G401.6 (cell line): ENCODE data around the gene SRPRB.
"Not testable (repeated sequence)": the region's sequence is repeated elsewhere in the genome, so short reads cannot be mapped to it uniquely, and the experiment has no call there.

Source experiments
- FAIRE-seq: peaks from 2 replicates; lab custom pipeline; 2012; peaks lifted over from hg19 to GRCh38; lab: Jason Lieb, UNC

The SRPRB gene

DNA sequence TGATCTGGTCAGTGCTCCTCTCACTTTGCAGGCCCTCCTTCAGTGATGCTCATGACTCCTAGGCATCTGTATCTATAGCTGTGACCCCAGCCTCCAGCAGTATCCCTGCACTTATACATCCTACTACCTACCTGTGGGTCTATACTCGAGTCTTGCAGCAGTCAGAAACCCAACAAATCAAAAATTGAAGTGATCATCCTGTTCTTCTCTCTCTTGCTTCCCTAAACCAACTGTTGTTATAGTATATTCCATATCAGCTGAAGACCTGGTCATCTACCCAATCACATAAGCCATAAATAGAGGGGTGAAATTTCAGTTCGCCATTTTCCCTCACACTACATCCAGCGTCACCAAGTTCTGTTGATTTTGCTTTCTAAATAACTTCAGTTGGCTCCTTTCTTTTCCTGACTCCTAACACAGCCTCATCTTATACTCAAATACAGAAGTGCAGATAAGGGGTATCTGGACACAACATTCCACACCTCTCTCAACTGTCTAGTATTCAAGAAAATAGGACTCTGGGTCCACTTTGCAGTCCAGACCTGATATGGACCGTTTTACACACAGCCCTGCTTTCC, 25.9 kb upstream of the SRPRB start:
- no peak for FAIRE-seq

DNA sequence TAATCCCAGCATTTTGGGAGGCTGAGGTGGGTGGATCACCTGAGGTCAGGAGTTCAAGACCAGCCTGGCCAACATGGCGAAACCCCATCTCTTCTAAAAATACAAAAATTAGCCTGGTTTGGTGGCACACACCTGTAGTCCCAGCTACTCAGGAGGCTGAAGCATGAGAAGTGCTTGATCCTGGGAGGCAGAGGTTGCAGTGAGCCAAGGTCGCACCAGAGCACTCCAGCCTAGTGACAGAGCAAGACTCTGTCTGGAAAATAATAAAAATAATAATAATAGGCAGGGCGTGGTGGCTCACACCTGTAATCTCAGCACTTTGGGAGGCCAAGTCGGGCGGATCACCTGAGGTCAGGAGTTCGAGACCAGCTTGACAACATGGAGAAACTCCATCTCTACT, 24.9 kb upstream of the SRPRB start:
- not testable (repeated sequence) for FAIRE-seq

DNA sequence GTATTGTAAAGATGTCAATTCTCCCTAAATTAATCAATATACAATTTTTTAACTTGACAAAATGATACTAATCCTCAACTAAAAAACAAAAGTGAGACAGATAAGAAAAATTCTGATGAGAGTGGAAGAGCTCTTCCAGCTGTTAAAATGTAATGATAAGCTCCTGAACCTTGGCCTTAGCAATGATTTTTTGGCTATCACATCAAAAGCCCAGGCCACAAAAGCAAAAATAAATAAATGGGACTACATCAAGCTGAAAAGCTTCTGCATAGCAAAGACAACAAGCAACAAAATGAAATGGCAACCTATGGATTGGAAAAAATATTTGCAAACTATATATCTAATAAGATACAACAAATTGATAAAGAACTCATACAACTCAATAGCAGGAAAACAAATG, 24.0 kb upstream of the SRPRB start:
- FAIRE-seq = no peak

DNA sequence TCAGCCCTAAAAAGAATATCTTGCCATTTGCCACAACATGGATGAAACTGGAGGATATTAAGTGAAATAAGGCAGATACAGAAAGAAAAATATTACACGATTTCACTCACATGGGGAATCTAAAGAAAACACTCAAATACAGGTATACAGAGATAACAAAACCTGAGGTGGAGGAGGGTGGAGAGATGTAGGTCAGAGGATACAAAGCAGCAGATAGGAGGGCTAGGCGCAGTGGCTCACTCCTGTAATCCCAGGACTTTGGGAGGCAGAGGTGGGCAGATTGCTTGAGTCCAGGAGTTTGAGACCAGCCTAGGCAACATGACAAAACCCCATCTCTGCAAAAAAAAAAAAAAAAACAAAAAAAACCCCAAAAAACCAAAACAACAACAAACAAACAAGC, 23.2 kb upstream of the SRPRB start:
- no peak for FAIRE-seq

DNA sequence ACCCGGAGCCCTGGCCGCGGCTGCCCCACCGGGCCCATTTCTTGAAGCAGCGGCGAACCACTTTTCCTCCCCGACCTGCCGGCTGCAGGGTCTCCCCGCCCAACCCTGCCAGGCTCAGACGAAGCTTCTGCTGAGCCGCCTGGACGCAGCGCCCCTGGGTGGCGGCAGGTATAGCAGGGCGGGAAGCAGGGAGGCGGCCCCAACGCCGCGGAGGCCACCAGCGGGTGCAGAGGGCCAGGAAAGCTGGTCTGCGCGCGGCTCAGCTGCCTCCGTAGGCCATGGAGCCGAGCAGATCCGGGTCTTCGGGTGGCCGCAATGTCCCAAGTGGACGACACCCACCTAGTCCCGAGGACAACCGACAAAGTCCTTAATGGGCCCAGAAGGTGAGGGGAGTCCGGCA, 21.9 kb upstream of the SRPRB start:
- FAIRE-seq = no peak

DNA sequence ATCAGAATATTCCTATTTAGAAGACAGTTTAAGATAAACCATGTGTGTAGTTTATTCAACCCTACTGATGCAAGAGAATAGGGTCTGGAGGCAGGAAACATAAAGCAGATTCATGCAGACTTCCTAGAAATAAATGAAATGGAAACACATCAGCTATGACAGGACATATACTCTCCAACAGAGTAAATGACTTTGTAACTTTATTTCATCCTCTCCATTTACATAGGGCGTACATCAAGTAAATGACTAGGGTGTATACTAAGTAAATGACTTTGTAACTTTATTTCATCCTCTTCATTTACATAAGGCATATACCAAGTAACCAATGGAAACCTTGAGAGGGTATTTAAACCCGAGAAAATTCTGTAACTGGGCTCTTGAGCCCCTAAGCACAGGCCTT, 17.6 kb upstream of the SRPRB start:
- no peak for FAIRE-seq

DNA sequence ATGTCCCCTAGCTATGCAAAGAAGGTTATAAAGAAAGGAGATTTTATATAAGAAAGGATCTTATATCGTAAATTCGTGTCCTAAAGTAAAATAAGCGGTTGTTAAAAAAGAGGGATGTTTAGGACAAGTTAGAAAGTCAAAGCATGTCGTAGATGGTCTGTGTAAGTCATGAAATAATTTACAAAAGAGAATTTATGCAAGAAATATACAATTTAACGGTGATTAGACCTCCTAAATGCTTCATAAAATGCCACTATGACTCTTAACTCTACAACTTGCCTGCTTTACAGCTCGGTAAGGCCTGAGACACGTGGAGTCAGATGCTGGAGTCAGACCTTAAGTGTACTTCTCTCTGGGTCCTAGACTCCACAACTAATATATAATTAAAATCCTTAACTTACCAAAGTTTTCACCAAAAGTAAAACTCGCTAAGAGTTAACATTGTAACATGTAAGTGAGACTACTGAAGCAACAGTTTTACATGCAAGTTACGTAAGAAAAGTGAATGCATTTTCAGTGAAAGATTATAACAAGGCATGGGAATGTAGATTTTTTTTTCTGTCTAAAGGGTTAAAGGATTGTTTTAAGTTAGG, 13.3 kb upstream of the SRPRB start:
- no peak for FAIRE-seq

DNA sequence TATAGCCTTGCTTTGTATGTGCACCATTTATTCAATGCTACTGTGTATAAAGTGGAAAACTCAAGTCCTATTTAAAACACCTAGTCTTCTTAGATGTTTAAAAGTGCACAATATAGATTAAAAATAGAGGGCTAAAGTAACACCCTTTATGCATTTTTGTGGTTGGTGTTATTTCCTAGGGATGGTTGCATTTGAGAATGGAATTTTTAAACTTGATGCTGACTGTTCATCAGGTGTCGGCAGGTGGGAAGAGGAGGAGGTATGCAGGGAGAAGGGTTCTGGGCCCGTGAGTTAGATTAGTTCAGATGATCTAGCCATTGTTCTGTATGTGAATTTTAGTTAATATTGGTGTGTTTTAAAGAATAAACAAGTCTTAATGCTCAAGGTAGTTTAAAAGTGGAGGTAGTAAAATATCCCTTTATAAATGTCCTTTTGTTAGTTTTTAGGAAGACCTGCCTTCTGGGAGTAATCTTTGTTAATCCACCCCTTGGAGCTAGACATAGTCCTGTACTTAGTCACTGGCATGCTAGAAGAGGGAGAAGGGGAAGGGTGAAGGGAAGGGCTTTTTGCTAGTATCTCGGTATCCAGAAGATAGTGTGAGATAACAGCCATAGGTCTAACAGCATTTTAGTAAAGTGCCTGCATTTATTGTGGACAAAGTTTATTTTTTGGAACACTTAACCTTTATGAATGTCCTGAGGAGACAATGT, 8.1 kb upstream of the SRPRB start:
- no peak for FAIRE-seq

DNA sequence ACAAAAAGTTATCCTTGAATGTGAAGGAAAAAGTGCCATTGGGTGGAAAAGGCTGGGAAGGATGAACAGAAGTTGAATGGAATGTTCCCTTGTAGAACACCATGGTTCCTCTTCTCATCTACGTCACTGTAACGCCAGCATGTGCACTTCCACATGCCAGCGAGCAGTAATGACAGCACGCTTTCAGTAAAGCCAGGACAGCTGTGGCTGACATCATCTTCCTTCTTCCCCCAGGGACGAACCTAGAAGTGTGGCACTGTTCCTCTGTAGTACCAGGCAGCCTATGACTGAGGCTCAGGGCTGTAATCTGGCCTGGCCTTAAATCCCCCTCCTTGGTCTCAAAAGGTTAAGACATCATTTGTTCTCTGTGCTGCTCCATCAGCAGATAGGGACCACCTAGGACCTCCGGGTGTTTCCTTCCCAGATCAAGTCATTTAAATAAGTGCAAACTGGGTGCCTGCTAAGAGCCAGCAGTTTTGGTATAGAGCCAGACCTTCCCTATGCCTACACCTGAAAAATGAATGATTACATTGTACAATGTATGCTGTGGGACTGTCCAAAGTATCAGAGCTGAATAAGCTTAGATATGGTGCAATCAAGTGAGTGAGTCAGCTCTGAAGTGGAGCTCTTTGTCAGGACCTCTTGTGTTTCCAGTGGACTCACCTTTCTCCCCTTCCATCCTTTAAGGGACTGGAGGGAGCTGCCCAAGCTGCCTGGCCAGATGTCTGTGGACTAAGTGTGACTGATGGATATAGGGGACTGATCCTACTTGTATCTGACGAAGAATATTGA, 5.6 kb upstream of the SRPRB start:
- FAIRE-seq = no peak

DNA sequence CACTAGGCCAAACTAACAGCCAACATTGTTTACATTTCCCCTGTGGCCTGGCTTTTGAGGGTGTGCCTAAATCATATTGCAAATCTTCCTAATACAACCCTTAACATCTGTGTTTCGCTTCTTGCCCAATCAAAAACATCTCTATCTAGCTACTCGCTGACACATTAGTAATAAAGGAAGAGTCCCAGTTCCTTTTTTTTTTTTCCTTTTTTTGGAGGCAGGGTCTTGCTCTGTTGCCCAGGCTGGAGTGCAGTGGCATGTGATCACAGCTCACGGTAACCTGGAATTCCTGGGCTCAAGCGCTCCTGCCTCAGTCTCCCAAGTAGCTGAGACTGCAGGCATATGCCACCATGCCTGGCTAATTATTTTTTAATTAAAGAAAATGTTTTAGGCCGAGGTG, 2.1 kb upstream of the SRPRB start:
- no peak for FAIRE-seq

DNA sequence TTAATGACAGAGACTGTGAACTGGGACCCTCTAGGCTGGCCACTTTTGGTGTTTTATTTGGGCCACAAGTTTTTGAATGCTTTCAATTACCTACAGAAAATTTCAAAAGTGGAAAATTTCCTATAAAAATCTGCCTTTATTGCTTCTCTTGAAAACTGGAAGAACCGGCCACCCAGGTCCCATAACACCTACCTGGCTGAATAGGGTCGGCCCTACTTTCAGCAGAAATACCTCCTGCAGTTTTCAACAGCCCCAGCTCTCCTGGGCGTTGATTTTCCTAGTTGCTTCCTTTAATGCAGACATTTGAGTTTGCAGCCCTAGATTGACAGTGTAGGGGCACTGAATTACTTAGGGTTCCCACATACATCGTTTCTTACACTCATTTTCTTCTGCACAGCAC, 719 bp upstream of the SRPRB start:
- FAIRE-seq = no peak

DNA sequence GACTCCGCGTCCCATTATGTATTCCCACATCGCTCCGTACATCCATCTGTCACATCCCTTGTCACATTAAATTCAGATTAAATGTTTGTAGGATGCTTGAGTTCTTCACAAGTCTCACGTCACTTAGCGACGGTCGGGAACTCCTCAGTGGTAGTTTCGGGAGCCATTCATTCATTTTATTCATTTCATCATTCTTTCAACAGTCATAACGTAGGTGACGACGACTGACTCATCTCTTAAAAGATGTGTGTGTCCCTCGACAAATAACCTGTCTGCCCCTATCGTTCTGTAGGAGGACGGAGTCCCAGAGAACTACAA, 272 bp upstream of the SRPRB start:
- no peak for FAIRE-seq

DNA sequence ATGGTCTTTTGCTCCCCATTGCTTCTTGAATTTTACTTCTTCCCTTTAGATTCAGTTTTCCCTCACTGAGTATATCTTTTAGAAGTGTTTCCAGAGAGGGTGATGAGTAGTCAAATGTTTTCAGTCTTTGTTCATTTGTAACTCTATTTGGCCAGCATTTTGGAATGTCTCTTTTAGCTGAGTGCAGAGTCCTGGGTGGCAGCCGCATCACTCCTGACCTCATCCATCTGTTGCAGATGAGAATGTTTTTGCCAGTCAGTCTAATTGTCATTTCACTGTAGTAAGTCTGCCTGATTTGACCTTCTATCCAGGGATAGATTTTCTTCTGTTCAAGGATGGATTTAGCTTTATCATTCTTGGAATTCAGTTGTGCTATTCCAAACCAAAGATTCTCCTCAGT, 7.3 kb downstream of the SRPRB start:
- no peak for FAIRE-seq

DNA sequence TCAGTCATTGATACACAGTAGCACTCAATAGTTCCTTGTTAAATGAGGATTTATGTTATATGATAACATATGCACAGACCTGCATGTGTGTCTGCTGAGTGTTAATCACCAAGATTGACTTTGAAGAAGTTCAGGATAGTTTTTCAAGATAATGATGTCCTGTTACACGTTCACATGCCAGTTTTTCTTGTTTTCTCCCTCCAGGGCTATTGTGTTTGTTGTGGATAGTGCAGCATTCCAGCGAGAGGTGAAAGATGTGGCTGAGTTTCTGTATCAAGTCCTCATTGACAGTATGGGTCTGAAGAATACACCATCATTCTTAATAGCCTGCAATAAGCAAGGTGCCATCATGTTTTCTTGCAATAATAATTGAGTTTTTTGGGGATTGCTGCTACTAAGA, 9.8 kb downstream of the SRPRB start:
- no peak for FAIRE-seq

DNA sequence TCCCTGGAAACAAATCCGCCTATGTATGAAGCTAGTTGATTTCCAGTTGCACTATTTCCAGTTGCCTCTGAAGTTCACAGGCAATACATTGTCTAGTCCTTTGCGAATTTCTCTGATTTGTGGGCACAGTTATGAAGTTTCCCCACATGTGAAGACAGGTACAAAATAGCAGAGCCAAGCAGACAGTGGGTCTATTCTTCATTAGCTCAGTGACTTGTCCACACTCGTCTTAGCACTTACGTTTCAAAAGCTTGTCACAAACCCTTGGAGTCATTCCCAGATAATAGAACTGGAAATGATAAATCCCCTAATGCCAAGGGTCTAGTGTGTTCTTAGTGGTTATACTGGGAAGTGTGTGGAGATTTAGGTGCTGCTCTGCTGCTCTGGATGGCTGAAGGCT, 14.5 kb downstream of the SRPRB start:
- no peak for FAIRE-seq

DNA sequence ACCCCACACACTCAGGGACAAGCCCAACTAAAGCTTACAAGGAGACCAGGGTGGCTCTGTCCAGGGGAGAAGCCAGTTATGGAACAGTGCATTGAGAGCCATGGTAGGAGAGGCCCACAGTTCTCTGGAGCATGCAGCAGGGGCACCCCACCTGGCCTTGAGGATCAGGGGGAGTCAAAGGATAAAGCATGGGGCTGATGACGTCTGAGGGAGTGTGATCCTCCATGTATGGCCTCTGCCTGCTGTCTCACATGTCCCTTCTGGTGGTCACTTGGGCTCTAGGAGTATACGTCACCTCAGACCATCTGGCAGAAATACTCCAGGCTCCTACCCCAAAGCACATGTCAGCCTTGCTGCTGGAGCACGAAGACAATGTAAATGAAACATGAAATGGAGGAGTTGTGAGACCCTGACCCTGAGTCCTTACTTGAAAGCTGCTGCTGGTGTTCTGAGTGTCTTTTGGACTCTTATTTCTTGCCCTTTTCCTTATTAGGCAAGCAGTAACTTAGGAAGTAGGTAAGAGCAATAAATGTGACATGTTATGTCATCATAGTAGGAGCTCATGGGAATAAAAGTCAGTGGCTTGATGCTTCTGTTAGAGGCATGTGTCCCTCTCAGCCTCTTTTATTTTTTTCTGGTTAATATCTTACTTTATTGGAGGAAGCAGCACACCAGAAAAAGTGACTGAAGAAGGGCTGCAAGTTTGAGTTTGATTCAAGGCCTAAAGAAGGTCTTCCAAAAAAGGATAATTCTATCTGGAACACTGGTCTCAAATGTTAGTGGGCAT, 15.5 kb downstream of the SRPRB start:
- FAIRE-seq = no peak

DNA sequence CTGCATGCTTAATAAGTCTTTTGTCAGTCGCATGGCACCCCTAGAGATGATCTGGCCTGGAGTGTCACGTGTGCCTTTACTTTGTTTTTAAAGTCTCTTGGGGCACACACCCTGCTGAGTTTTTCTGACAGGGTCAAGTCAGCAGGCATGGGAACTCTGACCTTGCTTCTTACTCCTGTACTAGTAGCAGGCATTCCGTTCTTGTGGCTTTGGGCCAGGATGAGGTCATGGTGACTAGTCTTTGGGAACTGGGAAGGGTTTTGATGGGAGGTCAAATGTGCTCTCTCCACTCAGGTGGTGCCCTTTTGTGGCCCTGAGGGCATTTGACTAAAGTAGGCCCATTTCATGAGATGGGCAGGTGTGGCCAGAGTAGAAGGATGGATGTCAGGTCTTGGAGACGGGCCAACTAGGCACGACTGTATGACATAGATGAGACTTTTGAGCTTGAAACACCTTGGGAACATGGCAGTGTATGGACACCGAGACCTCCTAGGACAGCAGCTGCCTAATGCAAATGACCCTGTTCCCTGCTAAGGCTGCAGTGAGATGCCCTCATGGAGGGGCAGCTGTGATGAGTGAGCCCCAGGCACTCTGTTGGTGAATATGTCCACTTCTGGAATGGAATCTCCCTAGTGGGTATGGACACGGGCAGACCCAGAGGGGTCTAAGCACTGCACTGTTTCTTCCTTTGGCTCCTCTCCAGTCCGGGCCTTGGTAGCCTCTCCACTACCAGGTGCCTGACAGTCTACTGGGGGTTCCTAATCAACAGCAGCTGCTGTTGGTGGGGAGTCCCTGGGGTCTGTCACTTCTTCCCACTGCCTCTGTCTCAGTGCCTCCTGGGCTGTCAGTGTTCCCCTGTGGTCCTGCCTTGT, 16.4 kb downstream of the SRPRB start:
- no peak for FAIRE-seq

DNA sequence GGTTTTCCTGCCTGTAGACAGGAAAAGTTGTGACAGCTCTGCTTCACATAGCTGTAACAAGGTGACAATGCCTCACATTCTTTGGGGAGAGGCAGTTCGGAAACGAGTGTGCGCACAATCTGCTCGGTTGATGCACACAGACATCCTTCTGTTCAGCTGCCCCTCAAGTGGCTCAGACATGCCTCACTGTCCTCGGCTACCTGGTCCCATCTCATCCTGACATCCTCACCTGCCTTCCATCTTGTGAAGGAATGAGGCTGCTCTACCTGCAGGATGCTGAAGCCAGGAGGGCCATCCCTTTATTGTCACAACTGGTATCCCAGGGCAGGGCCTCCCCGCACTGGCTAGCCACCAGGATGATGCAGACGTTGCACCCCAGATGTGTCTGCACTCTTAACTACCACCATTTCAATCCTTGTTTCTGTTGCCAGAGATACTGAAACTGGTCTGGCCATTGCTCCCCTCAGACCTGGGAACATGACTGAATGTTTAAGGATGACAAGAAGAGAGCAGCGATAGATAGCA, 19.4 kb downstream of the SRPRB start:
- FAIRE-seq = no peak

DNA sequence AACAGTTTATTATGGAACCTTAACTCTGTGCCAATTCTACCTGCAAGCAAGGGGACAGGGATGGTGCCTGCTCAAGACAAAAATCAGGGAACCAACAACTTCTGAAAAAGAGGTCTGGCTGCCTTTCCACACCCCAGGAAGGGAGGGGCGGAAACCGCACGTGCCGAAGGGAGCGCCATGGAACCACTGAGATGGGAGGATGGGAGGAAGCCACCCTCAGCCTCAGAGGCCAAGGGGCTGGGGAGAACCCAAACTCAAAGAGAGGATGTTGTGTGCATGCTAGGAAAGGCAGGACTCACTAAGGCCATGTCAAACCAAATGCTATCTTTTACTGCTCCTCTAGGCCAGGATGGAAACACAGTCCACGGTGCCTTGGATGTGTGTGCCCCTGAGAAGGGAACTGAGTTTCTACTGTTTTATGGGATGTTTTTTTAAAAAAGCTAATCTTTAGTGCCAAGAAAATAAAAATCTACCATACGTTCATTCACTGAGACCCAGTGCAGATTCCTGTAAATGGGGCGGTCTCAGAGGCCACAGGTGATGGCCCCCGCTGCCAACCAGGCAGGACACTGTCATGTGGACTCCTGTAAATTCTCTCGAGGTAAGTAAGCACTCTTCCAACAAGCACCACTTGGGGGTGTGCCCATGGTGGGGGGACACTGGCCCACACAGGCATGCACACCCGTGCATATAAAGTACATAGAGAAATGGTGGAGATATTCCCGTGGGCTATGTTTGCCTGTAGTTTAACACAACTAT, 20.5 kb downstream of the SRPRB start:
- no peak for FAIRE-seq

DNA sequence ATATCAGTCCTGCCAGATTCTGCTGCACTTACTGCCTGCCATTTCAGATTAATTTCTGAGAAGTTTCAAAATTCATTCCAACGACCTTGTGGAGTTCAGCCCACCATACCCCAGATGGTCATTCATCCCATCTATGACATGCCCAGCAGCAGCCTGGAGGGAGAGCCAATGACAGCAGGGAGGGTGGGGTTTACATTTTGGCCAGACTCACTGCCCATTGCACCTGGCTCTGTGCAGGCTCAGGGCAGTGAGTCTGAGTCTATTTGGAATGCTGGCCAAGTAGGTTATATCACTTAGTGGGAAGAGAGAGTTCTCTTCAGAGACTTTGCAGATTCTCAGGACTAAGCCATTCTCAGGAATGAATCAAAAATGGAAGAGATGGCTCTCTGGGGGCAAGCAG, 21.5 kb downstream of the SRPRB start:
- FAIRE-seq = no peak

DNA sequence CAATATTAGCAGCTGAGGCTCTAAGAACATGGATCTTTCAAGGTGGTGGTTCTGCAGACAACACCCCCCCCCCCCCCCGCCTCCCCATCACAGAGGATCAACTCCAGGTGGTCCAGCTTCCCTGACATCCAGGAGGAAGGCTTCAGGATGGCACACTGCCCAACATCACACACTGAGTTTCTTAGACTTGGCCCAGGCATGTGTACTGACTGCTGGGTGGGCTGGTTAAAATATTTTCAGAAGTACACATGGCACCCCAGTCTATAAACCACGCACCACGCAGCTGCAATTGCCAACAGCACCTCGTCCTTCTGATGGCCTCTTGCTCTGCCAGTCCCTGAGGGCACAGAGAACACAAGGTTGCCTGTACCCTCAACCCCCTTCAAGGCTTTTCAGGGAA, 22.1 kb downstream of the SRPRB start:
- FAIRE-seq = no peak
